HG03439 (cell line): ENCODE measurements around the gene ZNF385D.
"Not testable (repeated sequence)": the region's sequence is repeated elsewhere in the genome, so short reads cannot be mapped to it uniquely, and the experiment has no call there.

Experiments used
- ATAC-seq: cut with Tn5 transposase; IDR thresholded peaks from one replicate; pipeline ENCODE4 v1.9.1; 2021; ENCODE audit warnings: mild to moderate bottlenecking, moderate library complexity; ENCODE audit not compliant: unreplicated experiment

The ZNF385D gene

GRCh38 chr3:21524133-21524532 lies 226.9 kb downstream of the ZNF385D start:
- ATAC-seq = no peak

GRCh38 chr3:21520106-21520963 lies 230.7 kb downstream of the ZNF385D start:
- ATAC-seq = no peak

- ATAC-seq = no peak
Observed at GRCh38 chr3:21517184-21517583, 233.8 kb downstream of the ZNF385D start.

GRCh38 chr3:21515417-21515816 lies 235.6 kb downstream of the ZNF385D start:
- ATAC-seq = no peak

- no peak for ATAC-seq
Observed at GRCh38 chr3:21509731-21510470, 241.1 kb downstream of the ZNF385D start.

- ATAC-seq = no peak
Observed at GRCh38 chr3:21508246-21508645, 242.8 kb downstream of the ZNF385D start.

- no peak for ATAC-seq
Observed at GRCh38 chr3:21505711-21506460, 245.1 kb downstream of the ZNF385D start.

- no peak for ATAC-seq
Observed at GRCh38 chr3:21502656-21503055, 248.4 kb downstream of the ZNF385D start.

- no peak for ATAC-seq
Observed at GRCh38 chr3:21500834-21501233, 250.2 kb downstream of the ZNF385D start.

GRCh38 chr3:21490671-21491070 lies 260.3 kb downstream of the ZNF385D start:
- ATAC-seq = not testable (repeated sequence)

GRCh38 chr3:21487520-21487919 lies 263.5 kb downstream of the ZNF385D start:
- no peak for ATAC-seq

GRCh38 chr3:21486024-21486935 lies 264.7 kb downstream of the ZNF385D start:
- not testable (repeated sequence) for ATAC-seq

GRCh38 chr3:21484828-21485144 lies 266.2 kb downstream of the ZNF385D start:
- ATAC-seq = no peak

GRCh38 chr3:21484057-21484827 lies 266.8 kb downstream of the ZNF385D start:
- ATAC-seq = peak; percentile 56

GRCh38 chr3:21481991-21482390 lies 269.0 kb downstream of the ZNF385D start:
- ATAC-seq = no peak

GRCh38 chr3:21477541-21478288 lies 273.3 kb downstream of the ZNF385D start:
- no peak for ATAC-seq

- no peak for ATAC-seq
Observed at GRCh38 chr3:21466476-21466875, 284.5 kb downstream of the ZNF385D start.

- no peak for ATAC-seq
Observed at GRCh38 chr3:21464746-21465145, 286.3 kb downstream of the ZNF385D start.

GRCh38 chr3:21463319-21463718 lies 287.7 kb downstream of the ZNF385D start:
- ATAC-seq = no peak
